Stimulated activated CD8-positive, alpha-beta memory T cell treated with anti-CD3 and anti-CD28 coated beads, Interleukin-7, amount 100 ng/mL, for 24 hours (primary cell): ENCODE measurements around the gene DHFR2.
"Not testable (repeated sequence)": the region's sequence is repeated elsewhere in the genome, so short reads cannot be mapped to it uniquely, and the experiment has no call there.

Experiments used
- DNase-seq: peaks from one replicate; pipeline ENCODE4 v3.0.0-alpha.2; 2020; ENCODE audit warnings: low read depth

Gene DHFR2

DNA sequence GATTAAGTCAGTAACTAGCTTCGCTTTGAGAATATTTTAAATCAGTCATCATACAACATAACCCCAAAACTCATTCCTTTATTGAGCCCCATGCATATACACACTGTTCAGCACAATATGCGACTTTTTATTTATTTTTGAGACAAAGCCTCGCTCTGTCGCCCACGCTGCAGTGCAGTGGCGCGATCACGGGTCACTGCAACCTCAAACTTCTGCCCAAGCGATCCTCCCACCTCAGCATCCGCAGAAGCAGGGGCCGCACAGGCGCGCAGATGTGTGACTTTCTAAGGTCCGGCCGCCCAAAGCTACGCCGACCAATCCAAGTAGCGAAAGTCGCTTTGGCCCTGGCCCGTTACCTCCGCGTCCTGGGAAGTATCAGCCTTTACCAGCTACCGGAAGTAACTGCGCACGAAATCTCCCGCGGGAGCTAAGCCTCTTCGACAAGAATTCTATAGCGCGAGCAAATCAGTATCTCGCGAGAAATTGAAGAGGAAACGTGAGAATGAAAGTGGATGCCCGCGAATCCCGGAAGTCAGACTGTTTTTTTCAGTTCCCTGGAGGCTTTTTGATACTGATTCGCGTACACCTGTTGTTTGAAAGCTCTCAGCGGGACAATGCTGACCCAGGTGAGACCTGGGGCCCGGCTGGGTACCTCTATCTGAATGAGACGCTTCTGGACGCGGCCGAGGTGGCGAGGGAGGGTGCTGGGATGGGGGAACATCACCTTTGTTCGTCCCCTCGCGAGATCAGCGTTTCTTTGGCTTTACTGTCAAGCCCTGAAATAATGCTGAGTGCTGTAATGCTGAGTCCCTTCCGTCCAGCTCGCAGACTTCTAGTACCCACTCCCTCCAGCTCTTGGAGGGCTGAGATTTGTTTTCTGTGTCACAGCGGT lies at the start of gene DHFR2, which contains the start of gene NSUN3:
DHFR2 (minus strand) TSS at position 404 of the 892 bp plus-strand sequence. CDS start 1,405 bp downstream, outside the sequence.
NSUN3 (plus strand) TSS at position 549 of the 892 bp plus-strand sequence; CDS start at position 615, 66 bp downstream.
- DNase-seq = peak; percentile 55

DNA sequence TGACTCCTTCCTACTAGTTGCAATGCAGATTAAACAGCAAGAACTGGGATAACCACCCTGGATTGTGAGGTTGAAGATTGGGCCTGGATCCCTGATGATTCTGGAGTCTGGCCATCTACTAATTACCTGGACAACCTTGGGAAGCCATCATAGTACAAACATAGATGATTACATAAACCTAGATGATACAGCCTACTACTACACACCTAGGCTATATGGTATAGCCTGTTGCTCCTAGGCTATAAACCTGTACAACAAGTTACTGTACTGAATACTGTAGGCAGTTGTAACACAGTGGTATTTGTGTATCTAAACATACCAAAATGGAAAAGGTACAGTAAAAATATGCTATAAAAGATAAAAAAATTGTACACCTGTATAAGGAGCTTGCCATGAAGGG lies 48.1 kb upstream of the DHFR2 start:
- DNase-seq = no peak

DNA sequence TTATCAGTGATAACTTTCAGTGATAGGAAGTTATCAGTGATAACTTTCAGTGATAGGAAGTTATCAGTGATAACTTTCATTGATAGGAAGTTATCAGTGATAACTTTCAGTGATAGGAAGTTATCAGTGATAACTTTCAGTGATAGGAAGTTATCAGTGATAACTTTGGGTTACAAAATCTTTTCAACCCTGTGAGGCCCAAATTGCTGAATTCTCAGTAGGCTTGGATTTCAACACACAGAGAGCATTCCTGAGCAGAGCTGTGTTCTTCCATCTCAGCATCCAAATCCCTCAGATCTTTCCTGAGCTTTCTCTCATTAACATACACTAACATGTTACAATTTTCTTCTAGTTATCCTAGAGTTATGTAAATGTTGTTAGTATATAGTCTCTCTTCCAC lies 47.5 kb upstream of the DHFR2 start:
- DNase-seq = not testable (repeated sequence)

DNA sequence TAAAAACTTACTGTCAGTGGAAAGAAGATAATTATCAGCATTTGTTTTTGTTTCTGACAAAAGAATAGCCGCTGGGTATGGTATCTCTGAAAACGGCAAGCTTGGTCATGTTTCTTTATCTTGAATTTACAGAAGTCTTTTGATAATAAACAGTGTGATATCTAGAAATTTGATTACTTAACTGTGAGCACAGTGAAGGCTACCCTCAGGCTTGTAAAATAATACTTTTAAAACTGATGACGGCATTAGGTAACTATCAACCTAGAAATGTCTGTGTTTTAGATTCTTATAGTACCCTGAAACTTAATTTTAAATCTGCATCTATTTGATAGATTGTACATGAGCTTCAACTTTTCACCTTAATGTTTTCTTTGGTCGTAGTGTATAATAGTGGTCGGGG lies 43.6 kb upstream of the DHFR2 start:
- DNase-seq = no peak

DNA sequence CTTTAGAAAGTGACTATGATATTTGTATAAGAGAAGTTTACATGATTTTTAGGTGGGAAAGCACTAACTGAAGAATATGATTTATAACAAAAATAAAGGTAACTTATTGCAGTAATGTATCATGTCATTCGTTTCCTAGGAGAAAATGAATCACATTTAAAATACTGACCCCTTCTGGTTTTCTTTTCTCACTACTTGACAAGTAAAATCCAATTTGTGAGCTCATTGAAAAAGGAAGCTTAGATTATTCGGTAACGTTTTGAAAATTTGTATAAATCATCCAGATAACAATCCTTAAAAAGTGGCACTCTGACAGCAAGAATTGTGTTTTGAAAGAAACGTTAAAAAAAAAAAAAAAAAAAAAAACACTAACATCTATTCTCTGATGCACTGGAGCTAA lies 39.1 kb upstream of the DHFR2 start:
- no peak for DNase-seq

DNA sequence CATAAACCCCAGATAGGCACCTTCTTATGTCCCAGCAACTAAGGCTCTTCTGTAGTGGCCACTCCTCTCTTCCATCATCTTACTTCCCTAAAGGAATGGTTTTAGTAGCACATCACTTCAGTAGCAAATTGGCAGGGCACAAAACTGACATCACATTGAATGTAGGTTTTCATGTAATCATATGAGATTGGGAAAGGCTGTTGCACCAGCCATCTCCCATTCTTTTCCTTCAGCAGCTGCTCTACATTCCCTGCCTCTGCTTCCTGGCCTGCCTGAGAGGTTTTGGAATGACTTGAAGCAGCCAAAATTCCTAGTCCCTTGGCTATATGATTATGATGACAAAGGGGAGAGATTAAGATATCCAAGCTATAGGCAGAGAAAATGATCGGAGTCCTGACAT lies 36.6 kb upstream of the DHFR2 start:
- DNase-seq = no peak

DNA sequence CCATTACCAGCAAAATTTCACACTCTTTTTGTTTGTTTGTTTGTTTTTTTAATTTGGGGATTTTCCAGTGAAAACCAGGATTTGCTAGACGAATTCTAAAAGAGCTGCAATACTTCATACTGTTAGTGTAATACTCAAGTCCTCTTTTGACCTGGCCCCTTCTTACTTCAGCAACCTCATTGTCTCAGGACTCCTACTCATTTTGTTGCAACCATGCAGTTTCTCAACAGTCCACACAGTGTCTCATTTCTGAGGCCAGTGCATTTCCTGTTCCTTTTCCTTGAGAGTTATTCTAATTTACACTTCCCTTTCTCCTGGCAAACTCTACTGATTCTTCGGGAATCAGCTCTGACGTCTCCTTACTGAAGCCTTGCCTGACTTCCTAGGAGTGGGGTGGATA lies 35.7 kb upstream of the DHFR2 start:
- no peak for DNase-seq

DNA sequence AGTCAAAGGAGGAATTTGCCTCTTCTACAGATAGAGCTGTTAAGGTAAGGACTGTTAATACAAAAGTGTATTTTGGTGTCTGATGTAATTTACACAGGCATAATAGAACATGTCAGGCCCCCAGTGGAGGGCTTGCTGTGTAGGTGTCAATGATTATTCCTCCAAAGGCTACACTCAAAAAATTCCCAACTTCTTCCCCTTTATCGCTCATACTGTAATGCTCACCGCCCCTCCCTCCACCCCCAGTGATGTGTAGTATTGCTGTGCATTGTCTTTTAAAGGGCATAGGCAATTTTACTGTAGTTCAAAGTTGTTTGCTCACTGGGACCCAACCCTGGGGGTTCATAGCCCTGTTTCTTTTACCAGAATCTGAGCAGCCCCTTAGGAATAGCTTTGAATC lies 32.4 kb upstream of the DHFR2 start:
- no peak for DNase-seq

DNA sequence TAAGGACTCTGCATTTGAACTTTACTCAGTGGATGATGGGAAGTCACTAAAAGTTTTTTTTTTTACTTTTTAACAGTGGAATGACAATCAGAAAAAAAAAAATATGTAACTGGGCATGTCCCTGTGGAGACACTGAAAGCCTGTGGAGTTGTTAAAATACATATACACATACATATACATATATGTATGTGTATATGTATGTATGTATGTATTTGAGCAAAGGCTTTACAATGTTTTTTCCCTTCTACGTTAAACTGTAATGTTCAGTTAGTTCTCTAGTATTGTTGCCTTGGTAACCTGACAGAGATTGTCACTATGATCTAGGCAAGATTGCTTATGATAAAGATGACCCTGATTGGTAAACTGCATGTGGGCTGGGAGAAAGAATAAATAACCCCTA lies 30.4 kb upstream of the DHFR2 start:
- DNase-seq = no peak

DNA sequence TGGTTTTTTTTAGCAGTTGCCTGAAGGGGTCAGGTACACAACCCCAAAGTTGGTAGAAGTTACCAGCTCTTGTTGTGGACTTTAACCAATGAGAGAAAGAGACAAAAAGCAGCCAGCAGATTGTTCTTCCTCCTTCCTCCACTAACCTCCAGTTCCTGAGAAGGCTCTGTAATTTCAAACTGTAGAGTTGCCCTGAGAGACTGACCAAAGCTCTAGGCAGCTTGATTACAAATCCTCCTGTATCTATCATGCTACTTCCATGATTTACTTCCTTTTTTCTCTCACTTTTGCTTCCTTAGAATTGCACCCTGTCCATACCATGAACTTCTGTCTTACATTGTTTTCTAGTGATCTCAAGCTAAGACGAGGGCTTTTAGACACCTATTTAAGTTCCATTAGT lies 29.4 kb upstream of the DHFR2 start:
- no peak for DNase-seq

DNA sequence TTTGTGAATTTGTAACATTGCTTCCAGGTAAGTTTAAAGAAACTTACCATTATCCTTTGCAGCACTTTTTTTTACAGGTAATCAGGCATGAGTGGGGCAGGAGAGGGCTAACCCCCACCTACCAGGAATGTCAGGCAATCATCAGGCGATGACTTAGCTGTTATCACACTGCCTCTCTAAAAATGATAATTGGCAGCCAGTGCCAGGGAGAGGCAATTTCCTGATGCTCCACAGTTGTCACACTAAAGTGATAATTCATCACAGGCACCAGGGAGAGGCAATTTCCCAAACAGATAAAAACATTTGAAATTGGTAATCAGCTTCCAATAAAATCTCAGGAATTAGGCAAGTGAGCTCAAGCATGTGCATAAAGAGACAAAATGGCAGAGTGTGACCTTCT lies 26.4 kb upstream of the DHFR2 start:
- DNase-seq = no peak

DNA sequence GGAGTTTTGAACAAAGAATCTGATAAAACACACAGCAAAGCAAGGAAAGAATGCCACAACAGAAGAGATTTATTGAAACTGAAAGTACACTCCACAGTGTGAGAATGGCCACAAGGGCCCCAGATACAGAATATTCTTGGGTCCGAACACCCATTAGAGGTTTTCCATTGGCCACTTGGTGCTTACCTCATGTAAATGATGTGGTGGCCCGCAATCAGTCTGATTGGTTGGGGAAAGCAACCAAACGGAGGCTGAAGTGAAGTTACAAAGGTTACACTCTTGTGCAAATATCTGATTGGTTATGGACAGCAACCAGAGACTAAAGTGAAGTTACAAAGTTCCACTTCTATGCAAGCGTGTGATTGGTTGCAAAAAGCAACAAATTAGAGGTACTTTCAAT lies 20.5 kb upstream of the DHFR2 start:
- DNase-seq = no peak

DNA sequence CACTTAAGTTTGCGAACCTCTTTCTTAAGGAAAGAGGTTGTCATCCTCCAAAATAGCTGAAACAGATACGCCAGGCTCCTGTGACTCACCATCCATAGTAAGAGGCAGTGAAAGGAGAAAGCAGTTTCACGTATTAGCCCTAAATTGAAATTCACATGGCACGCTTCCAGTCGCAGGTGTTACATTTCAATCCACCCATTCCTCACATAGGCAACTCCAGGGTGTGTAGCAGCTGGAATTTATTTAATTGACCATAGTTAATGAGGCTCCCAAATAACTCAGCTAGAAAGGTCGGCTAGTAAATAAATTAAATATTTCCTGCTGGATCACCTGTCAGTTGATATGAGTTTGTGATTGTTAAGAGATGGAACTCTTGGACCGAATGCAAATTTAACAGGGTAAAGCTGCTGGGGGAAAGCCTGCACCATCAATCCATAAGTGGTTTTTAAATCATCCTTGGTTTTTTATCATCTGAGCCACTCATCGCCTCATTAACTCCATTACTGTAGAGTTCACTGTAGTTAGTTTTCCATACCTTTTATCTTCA lies 19.7 kb upstream of the DHFR2 start:
- DNase-seq = no peak

DNA sequence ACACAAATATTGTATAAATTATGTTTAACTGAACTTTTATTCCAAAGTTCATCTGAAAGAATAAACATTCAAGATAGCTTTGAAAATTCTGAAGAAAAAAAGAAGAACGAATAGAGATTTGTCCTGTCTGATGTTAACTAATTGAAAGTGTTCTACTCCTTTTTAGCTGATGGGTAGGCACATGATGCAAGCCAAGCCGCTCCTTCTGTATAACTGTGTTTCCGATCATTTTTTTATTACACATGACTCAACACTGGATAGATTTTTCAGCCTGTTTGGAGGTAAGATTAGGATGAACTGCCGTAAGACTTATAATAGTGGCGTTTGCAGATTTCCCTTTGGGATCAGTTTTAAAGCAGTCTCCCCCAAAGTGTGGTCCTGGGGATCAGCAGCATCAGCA lies 19.2 kb upstream of the DHFR2 start:
- no peak for DNase-seq

DNA sequence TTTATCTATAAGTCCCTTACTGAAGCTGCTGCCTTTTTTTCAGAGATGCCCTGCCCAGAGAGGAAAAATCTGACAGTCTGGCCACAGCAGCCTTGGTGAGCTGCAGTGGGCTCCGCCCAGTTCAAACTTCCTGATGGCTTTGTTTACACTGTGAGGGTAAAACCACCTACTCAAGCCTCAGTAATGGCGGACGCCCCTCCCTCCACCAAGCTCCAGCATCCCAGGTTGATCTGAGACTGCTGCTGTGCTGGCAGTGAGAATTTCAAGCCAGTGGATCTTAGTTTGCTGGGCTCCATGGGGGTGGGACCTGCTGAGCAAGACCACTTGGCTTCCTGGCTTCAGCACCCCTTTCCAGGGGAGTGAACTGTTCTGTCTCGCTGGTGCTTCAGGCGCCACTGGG lies 17.8 kb upstream of the DHFR2 start:
- not testable (repeated sequence) for DNase-seq

DNA sequence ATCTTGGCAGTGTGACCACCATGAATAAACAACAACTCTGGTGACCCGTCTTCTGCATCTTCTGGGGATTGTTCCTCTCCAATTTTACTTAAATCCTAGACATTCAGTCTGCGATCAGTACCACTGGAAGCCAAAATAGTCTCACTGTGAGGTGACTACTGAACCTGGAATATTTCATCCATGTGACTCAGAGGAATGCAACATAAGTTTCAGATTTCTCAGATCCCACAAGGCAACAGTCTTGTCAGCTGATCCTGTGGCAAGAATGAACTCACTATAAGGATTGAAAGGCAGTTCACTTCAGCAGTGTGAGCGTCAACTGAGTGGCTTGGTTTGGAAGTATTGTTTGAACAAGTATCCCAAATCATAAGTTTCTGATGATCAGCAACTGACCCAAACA lies 13.3 kb upstream of the DHFR2 start:
- no peak for DNase-seq

DNA sequence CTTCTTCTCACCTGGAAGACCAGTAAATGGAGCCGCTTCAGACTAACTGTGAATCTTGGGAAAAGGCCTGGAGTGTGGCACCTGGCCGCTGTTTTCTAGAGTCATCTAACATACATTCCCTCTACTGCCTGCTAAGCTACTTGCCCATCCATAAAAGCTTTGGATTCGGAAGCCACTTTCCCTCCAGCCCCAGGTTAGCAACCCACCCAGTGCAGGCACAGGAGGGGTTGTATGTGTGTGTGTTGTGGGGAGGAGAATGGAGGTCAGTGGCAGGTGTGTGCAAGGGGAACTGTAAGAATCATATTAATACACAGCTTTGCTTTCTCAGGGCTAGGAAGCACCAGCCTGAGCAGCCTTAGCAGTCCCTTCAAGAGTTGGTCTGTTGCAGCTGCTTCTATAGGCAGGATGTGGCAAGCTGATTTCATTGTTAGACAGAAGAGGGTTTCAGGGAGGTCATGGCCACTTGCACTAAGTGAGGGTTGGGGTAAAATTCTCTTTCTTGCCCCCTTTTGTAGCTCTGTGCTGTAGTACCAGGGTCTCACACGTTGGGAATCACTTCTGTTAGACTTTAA lies 9.1 kb upstream of the DHFR2 start:
- no peak for DNase-seq

DNA sequence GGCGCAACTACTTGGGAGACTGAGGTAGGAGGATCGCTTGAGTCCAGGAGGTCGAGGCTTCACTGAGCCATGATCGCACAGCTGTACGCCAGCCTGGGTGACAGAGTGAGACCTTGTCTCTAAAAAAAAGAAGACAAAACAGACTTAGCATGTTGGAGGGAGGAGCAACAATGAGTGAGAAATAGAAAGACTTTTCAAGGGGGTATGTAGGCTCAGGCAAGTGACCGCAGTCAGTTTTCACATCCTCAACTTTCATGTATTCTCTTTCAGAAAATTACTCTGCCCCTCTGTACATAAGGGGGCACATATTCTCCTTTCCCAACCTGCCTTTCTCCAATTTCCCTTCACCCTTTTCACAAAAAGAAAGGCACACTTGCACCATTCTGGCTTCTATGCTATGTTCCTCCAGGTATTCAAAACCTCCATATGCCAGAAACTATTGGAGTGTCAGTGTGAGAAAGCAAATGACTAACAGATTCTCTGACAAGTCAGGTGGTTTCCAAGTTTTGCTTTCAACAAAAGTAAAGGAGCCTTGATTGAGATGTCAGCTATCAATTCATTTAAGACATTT lies 7.7 kb upstream of the DHFR2 start:
- DNase-seq = no peak

DNA sequence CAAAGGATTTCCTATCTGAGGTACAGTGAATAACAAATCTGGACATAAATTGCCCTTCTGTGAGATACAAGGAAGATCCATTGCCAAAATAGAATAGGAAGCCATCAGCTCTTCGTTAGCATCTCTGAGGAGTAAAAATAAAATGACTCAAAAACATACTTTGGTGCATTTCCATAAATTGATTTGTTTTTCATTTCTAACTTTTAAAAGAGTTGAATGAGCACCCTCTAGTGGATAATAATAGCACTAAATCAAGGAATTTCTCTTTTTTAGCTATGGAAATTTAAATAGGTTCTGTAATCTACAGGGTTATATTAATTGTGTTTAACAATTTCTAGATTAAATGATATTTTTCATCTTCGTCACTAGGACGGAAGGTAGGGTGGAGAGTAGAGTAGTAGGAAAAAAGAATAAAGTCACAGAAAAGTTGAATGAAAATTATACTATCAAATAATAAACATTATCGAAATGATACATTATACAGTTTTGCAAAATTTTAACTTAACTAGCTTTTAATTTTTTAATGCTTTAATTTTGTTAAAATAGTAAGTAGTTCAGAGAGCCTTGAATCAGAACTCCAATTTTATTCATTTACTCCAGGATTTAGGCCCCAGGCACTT lies 6.6 kb upstream of the DHFR2 start:
- DNase-seq = no peak

DNA sequence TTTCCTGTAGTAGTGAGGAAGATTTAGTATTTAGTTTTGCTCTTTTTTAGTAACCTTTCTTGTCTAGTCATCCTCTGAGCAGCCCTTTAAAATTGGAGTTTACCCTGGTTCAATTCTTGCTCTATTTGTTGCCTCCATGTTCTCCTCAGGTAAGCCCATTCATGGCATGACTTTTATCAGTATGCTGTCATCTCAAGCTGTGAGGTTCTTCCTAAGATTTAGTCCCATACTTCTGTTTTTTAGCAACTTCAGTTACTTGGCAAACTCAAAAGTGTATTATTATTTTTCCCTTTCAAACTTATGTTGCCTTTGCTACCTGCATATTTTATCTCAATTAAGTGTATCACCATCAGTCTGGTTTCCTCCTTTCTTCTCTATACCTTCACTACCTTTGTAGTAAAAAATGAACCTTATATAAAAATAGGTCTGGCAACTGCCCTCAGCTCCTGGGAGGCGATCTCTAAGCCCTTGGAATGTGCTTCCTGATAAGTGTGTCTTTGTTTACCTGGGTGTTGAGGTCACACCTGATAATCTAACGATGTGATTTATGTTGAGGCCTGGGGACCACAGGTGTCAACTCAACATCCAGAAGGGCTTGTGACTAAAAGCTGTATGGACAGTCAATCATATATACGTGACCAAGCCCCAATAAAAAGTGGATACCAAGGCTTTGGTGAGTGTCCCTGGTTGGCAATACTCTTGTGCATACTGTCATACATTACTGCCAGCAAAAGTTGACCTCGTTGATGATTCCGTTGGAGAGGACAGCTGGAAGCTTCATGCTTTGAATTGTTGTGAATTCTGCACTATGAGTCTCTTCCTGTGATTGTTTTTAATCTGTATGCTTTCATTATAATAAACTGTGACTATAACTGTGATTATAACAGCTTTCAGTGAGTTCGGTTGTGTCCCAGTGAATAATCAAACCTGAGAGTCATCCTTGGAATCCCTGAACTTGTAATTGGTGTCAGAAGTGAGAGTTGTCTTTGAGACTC lies 4.1 kb upstream of the DHFR2 start:
- no peak for DNase-seq

DNA sequence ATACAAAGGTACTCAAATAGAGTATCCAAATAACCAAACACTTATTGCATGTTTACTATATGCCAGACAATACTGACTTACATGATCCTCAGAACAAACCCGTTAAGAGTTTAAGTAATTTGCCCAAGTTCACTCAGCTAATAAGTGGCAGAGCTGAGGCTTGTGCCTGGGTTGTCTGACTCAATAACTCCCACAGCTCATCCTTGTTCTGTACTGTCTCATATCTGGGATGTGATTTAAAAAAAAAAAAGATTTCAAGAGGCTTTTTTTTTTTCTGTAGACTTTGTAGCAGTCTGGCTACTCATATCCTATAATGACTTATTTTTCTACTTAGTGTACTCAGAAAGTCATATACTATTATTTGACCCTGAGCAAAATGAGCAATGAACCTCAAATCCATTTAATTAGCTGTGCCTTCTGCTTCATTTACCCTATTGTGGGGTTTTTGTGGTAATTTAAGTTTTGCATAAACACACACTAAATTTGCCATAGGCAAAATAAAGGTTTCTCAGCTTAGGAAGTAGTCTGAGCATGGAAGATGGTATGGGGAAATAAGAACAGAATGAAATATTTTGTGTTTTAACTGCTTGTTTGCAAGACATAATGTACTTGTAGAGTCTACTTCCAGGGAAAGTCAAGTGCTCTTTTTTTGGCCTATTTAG lies 3.2 kb upstream of the DHFR2 start:
- no peak for DNase-seq
